HFF-Myc (cell line): ENCODE data around the gene SNPH.

Source experiments
- DNase-seq: peaks from one replicate; pipeline ENCODE4 v3.0.0-alpha.2; 2011; ENCODE audit warnings: low read depth; ENCODE audit errors: extremely low read depth
- H3K4me3 ChIP-seq: replicated peaks from 2 replicates; pipeline ENCODE4 v1.5.1; 2011; ENCODE audit warnings: low read depth, mild to moderate bottlenecking, control low read depth, low read length
- TF ChIP-seq, protein P1 (sequence below): IDR thresholded peaks from 2 replicates; pipeline ENCODE4 v1.5.1; 2012; ENCODE audit warnings: mild to moderate bottlenecking, low read depth, low read length, control low read depth; ENCODE audit errors: missing control alignments

Gene SNPH

DNA sequence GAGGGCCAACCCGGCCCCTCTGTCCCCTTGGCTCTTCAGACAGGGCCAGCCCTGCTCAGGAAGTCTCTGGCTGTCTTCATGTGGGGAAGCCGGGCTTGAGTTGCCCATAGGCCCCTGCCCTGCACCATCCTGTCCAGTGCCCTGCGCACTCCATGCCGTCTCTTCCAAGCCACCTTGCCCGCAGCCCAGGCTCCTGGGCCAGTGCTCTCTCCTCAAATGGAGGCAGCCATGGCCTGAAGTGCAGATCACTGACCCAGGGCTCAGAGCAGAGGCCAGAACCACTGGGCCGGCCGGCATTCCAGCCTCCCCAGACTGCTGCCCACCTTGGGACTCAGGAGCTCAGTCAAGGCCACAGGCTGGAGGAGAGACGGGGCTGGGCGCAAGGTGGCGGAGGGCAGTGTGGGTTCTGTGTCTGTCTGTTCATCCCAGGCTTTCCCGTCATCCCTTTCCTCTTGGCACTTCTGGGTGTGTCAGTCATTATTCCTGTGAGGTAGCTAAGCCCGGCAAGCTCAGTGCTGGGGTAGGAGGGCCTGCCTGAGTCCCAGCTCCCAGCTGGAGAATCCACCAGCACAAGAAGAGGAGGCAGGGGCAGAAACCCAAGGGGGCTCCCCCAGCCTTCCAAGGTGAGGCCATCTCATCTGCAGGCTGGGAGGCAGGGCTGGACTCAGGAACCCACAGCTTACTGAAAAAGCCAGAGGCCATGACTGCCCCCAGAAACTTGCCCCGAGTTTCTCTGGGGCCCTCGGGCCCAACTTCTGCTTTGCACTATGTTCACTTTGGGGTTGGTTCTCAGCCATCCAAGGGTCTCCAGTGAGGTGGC lies 40.4 kb downstream of the SNPH start:
- no peak overlapping the region for H3K4me3 ChIP-seq
- DNase-seq = no peak
- TF ChIP-seq, protein P1, sequence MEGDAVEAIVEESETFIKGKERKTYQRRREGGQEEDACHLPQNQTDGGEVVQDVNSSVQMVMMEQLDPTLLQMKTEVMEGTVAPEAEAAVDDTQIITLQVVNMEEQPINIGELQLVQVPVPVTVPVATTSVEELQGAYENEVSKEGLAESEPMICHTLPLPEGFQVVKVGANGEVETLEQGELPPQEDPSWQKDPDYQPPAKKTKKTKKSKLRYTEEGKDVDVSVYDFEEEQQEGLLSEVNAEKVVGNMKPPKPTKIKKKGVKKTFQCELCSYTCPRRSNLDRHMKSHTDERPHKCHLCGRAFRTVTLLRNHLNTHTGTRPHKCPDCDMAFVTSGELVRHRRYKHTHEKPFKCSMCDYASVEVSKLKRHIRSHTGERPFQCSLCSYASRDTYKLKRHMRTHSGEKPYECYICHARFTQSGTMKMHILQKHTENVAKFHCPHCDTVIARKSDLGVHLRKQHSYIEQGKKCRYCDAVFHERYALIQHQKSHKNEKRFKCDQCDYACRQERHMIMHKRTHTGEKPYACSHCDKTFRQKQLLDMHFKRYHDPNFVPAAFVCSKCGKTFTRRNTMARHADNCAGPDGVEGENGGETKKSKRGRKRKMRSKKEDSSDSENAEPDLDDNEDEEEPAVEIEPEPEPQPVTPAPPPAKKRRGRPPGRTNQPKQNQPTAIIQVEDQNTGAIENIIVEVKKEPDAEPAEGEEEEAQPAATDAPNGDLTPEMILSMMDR = no peak

DNA sequence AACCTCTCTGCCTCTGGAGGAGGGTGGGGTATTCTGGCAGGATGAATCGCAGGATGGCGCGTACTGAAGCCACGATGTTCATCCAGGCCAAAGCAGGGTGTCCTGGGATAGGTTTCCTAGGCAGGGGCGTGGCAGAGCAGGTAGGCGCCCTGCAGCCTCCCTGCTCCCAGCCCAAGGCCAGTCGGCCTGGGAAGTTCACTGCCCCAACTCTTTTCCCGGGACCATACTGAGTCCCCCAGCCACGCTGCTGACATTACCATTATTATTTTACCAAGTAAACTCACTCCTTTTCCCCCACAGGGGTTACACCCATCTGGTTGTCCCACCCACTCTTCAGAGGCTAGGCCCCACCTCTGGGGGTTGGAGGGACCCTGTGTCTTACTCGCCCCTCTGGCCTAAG lies 41.1 kb downstream of the SNPH start:
- TF ChIP-seq, protein P1 = no peak
- no peak for DNase-seq
- no peak overlapping the region for H3K4me3 ChIP-seq

DNA sequence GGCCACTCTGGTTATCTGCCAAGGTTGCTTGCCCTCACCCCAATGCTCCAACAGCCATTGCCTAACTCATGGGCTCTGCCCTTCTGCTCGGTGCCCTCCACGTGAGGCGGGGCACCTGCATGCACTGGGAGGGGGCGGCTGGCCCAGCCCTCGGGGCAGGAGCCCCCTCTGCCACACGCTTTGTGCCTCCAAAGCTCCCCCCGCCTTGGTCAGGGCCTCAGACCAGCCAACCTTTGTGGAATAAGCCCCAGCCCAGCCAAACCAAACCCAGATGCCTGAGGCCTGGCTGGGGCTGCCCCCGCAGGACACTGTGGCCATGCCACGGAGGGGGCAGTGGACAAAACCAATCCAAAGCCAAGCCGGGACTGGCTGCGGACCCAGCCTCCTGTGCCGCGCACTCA lies 41.5 kb downstream of the SNPH start:
- TF ChIP-seq, protein P1 = no peak
- no peak for DNase-seq
- no peak overlapping the region for H3K4me3 ChIP-seq

DNA sequence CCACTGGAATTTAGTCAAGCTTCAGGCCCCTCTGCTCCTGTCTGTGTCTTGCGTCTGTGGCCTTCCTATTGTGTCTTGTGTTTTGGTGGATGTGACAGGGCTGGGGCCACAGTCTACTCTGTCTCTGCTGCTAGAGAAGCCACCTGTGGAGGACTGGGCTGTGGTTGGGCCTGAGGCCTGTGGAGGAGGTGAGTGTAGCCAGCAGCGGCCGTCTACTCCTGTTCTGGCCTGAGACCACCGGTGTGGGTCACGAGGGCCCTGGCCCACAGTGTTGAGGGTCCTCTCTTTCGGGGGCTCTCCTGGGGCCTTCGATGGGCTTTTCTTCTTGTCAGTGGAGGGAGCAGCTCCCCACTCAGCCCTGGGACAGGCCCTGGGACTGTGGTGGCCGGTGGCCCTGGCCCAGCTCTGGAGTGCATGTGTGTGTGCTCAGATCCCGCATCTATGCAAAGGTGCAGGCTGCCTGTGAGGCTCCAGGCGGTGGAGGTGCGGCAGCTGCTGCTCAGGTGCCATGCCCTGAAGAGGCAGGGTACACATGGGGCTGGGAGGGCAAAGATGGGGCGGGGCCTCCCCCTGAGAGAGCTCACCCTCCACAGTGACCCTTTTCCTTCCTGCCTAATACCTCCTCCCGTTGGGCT lies 42.1 kb downstream of the SNPH start:
- no peak for DNase-seq
- no peak overlapping the region for H3K4me3 ChIP-seq
- TF ChIP-seq, protein P1 = no peak

DNA sequence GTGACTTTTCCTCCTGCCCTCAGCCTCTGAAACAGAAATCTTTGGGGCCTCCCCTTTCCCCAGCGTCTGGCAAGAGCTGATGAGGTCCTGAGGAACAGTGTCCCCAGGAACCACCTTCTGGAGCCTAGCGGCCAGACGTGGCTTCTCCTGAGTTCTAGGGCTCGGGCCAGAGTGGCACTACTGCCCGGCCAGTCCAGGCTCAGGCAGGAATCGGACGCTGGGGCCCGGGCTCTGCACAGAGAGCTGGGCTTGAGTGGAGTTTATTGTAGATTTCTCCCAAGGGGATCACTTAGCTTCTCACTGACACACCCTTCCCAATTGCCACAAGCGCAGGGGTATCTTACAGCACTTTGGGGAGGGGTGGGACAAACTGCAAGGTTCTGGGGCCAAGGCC lies 42.6 kb downstream of the SNPH start:
- TF ChIP-seq, protein P1 = no peak
- DNase-seq = no peak
- no peak overlapping the region for H3K4me3 ChIP-seq

DNA sequence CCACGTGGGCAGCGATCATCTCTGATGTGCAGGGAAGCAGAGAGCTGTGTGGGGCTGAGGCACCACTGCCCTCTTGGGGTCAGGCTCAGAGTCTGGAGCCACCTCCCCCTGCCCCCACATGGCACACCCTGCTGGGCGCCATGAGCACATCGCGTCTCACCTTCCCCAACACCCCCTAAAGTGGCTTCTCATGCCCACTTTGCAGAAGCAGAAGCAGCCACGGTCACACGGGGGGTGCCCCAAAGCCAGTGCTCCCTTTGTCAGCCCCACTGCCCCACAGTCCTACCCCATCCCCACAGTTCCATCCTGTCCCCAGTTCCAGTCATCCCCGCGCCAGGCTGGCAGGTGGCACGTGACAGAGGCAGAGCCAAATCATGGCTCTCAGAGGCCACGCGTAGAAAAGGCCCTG lies 43.3 kb downstream of the SNPH start:
- no peak overlapping the region for H3K4me3 ChIP-seq
- TF ChIP-seq, protein P1 = no peak
- DNase-seq = no peak

DNA sequence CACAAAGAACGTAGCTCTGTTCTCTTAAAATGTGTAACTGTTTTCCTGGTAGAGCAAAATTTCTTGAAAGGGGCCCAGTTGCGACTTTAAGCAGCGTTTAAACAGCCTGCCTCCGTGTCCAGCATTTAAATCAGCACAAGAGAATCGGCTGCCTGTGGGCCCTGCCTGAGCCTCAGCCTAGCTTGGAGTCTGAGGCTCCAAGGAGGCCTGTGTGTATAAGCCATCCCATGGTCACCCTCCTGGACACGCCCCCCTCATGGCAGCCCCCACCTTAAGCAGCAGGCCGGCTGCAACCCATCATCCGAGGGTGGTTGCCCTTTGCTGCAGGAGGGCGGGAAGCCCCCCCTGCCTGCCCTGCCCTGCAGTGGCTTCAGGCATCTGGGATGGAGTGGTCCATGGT lies 44.0 kb downstream of the SNPH start:
- DNase-seq = no peak
- H3K4me3 ChIP-seq = no peak overlapping the region
- TF ChIP-seq, protein P1 = no peak
